Prostate gland (tissue), 2 donors: Measurements from ENCODE around the gene BCL6B. TPM values are rescaled to one million over a fixed set of nuclear protein-coding genes. Genes with fewer than 3 reads are reported as not detected.

Experiments used
- DNase-seq: peaks from one replicate; pipeline ENCODE4 v3.0.0-alpha.2; 2019; ENCODE audit warnings: low spot score
- H3K27ac ChIP-seq, 2 donors: fragments of 200-600 bp; sonication (generic); 2 replicates each; pipeline ENCODE4 v1.5.1; 2017 to 2019
- H3K27me3 ChIP-seq: fragments of 200-600 bp; sonication (generic); replicated peaks from 2 replicates; pipeline ENCODE4 v1.5.1; 2019; ENCODE audit not compliant: insufficient read depth
- H3K36me3 ChIP-seq, 2 donors: fragments of 200-600 bp; sonication (generic); 1 replicate in 1 of 2; 2 replicates in 1 of 2; pipeline versions ENCODE4 v1.5.1 to v1.8.1; 2017 to 2019
- H3K4me1 ChIP-seq: fragments of 200-600 bp; sonication (generic); replicated peaks from 2 replicates; pipeline ENCODE4 v1.5.1; 2019
- H3K4me3 ChIP-seq, 2 donors: fragments of 200-600 bp; sonication (generic); 2 replicates each; pipeline ENCODE4 v1.5.1; 2017 to 2019
- H3K9me3 ChIP-seq: fragments of 200-600 bp; sonication (generic); 2 replicates; pipeline ENCODE4 v1.5.1; 2017
- CTCF ChIP-seq, 4 experiments: fragments of 200-600 bp in 2 of 4; fragments of 450-650 bp in 2 of 4; sonication (generic) in 2 of 4; IDR thresholded peaks; 1 replicate in 3 of 4; 2 replicates in 1 of 4; pipeline ENCODE4 v1.5.1; 2016 to 2019; ENCODE audit warnings: antibody characterized with exemption in 4 of 4, mild to moderate bottlenecking in 2 of 4, moderate library complexity in 2 of 4
- POLR2A ChIP-seq: fragments of 450-650 bp; IDR thresholded peaks from one replicate; pipeline ENCODE4 v1.6.1; 2016; ENCODE audit warnings: antibody characterized with exemption, mild to moderate bottlenecking
- POLR2AphosphoS5 ChIP-seq: sonication (generic); formaldehyde crosslinking; IDR thresholded peaks from one replicate; pipeline ENCODE4 v1.6.1; 2017; ENCODE audit warnings: antibody characterized with exemption
- WGBS: methylation state at CpG from one replicate; pipeline ENCODE4 v1.1.5; 2018; 5-methylcytosine and 5-hydroxymethylcytosine counted together
- intact Hi-C: fragments of 100-400 bp; cut with DNase I; formaldehyde crosslinking; loops from one replicate; pipeline ENCODE4 v1.14.2; 2022
- total RNA-seq, 2 donors: library from RNA; depleted of rRNA; stranded (reverse); fragments of >200 nt; gene quantifications; one replicate each; pipeline ENCODE4 v1.1.0, GENCODE V29; 2016

The BCL6B gene
- total RNA-seq, 2 donors from 2014 or later: 0.96 to 4.0 TPM

- peaks cover 3% of the 10 kb centered on the region for H3K27me3 ChIP-seq
- no peaks in the 10 kb centered on the region for H3K9me3 ChIP-seq
- no peak for DNase-seq
- intact Hi-C loops: no loop called here
- no peaks in the 10 kb centered on the region for H3K4me1 ChIP-seq
- no peak overlapping the region for H3K27ac ChIP-seq
- no peaks in the 10 kb centered on the region for H3K36me3 ChIP-seq
- WGBS: 86% methylated on average over 29 of the region's 29 CpGs
- H3K4me3 ChIP-seq: no peak overlapping the region
- TF ChIP-seq CTCF (IDR thresholded peaks at IDR 0.05) (no peak), POLR2A (no peak), POLR2AphosphoS5 (no peak)
Measured at GRCh38 chr17:7026471-7027115, 3.7 kb downstream of the BCL6B start.

DNA sequence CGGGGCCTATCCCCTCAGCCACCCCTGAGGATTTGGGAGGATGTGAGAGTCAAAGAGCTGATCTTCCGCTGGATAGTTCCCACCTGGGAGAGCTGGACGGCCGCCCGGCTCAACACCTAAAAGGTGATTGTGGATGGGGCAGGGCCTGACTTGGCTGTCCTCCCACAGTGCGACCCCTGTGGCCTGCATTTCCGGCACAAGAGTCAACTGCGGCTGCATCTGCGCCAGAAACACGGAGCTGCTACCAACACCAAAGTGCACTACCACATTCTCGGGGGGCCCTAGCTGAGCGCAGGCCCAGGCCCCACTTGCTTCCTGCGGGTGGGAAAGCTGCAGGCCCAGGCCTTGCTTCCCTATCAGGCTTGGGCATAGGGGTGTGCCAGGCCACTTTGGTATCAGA is 4.5 kb downstream of the BCL6B start:
- no peaks in the 10 kb centered on the region for H3K9me3 ChIP-seq
- H3K4me1 ChIP-seq: no peaks in the 10 kb centered on the region
- no peak for DNase-seq
- H3K27ac ChIP-seq: no peak overlapping the region
- intact Hi-C loops: no loop called here
- peaks cover 3% of the 10 kb centered on the region for H3K27me3 ChIP-seq
- TF ChIP-seq POLR2AphosphoS5: no peak
- no peak for TF ChIP-seq CTCF (IDR thresholded peaks at IDR 0.05)
- TF ChIP-seq POLR2A: no peak
- no peak overlapping the region for H3K4me3 ChIP-seq
- WGBS: 62% methylated on average over 13 of the region's 13 CpGs
- no peaks in the 10 kb centered on the region for H3K36me3 ChIP-seq

DNA sequence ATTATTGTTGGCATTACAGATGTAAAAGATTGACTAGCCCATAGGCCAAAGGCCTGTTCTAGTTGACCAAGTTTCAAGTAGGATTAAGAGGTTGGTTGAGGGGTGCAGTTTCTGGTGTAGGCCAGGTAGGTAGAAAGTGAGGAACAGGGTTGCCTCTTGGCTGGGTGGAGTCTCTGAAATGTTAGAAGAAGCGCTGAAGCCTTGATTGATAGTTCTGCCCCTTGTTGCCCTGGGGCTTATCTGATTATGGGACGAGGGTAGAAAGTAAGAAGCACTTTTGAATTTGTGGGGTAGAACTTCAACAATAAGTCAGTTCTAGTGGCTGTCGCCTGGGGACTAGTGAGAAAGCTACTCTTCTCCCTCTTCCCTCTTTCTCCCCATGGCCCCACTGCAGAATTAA is 6.2 kb downstream of the BCL6B start:
- H3K36me3 ChIP-seq: no peaks in the 10 kb centered on the region
- DNase-seq: no peak
- H3K27me3 ChIP-seq: no peaks in the 10 kb centered on the region
- no peaks in the 10 kb centered on the region for H3K9me3 ChIP-seq
- 75% methylated on average over 3 of the region's 3 CpGs for WGBS
- no peak for TF ChIP-seq POLR2A
- no peak for TF ChIP-seq POLR2AphosphoS5
- no peak for TF ChIP-seq CTCF (IDR thresholded peaks at IDR 0.05)
- intact Hi-C loops: no loop called here
- no peak overlapping the region for H3K4me3 ChIP-seq
- peak overlapping the region in 1 of 2 donors; percentile 6 for H3K27ac ChIP-seq
- no peaks in the 10 kb centered on the region for H3K4me1 ChIP-seq

GRCh38 chr17:7029659-7030058 is 6.8 kb downstream of the BCL6B start:
- Histone ChIP-seq H3K4me1 (no peaks in the 10 kb centered on the region), H3K36me3 (no peaks in the 10 kb centered on the region), H3K9me3 (no peaks in the 10 kb centered on the region), H3K27me3 (no peaks in the 10 kb centered on the region), H3K27ac (peak overlapping the region in 1 of 2 donors; percentile 6), H3K4me3 (no peak overlapping the region)
- TF ChIP-seq POLR2A (no peak), CTCF (IDR thresholded peaks at IDR 0.05) (no peak), POLR2AphosphoS5 (peak; percentile 46)
- intact Hi-C loops: no loop called here
- 79% methylated on average over 8 of the region's 8 CpGs for WGBS
- DNase-seq: no peak

DNA sequence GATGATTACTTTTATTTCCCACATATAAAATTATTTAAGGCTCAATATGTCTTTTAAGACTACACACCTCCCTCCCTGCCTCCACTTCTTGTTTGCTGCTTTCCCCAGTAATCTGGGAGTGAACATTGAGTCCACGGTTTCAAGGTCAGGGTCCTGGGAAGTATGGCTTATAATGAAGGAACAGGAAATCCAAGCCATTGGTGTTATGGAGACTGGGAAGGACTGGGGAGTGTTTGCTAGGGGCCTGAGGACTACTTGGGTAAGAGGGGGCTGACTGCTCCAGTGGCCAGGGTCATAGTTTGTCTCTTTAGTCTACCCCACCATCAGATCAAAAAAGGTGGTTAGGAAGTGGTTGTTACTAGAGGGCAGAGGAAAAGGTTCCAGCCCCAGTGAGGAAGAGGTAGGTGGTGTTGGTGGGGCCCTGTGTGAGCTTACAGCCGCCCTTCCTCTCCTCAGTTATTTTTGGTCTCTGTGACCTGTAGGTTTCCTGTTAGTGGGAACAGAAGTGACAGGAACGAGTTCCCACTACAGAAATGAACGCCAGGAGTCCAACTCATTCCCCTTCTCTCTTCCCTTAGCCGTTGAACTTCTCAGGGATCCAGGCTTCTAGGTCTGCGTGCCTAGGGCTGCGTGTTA is 12.2 kb downstream of the BCL6B start:
- Histone ChIP-seq H3K9me3 (no peaks in the 10 kb centered on the region), H3K27me3 (no peaks in the 10 kb centered on the region), H3K27ac (peak overlapping the region; percentile 72 to 79), H3K4me3 (peak overlapping the region; percentile 44 to 53), H3K4me1 (no peaks in the 10 kb centered on the region), H3K36me3 (no peaks in the 10 kb centered on the region)
- TF ChIP-seq CTCF (IDR thresholded peaks at IDR 0.05): no peak
- TF ChIP-seq POLR2A: no peak
- no peak for TF ChIP-seq POLR2AphosphoS5
- no peak for DNase-seq
- intact Hi-C loops: no loop called here
- 27% methylated on average over 7 of the region's 7 CpGs for WGBS
